Osteocyte (in vitro differentiated cells): ENCODE results near the gene PI4KB. TPM values are rescaled to one million over a fixed set of nuclear protein-coding genes. Genes with fewer than 3 reads are reported as not detected.
"Not testable (repeated sequence)": the region's sequence is repeated elsewhere in the genome, so short reads cannot be mapped to it uniquely, and the experiment has no call there.

Source experiments
- DNase-seq: peaks from one replicate; pipeline ENCODE4 v3.0.0; 2021; ENCODE audit warnings: mixed read lengths; ENCODE audit not compliant: unreplicated experiment; ENCODE audit errors: extremely low spot score
- H3K27ac Mint-ChIP-seq: one replicate; pipeline ENCODE4 v1.8.0; 2021; ENCODE audit warnings: mild to moderate bottlenecking, mixed read lengths; ENCODE audit not compliant: unreplicated experiment
- H3K27me3 Mint-ChIP-seq: one replicate; pipeline ENCODE4 v1.8.0; 2021; ENCODE audit warnings: mixed read lengths; ENCODE audit not compliant: unreplicated experiment
- H3K36me3 Mint-ChIP-seq: one replicate; pipeline ENCODE4 v1.8.0; 2021; ENCODE audit warnings: mixed read lengths; ENCODE audit not compliant: unreplicated experiment
- H3K4me1 Mint-ChIP-seq: one replicate; pipeline ENCODE4 v1.8.0; 2021; ENCODE audit warnings: mixed read lengths; ENCODE audit not compliant: unreplicated experiment
- H3K4me3 Mint-ChIP-seq: one replicate; pipeline ENCODE4 v1.8.0; 2021; ENCODE audit warnings: mild to moderate bottlenecking, moderate library complexity, mixed read lengths; ENCODE audit not compliant: unreplicated experiment
- H3K9me3 Mint-ChIP-seq: one replicate; pipeline ENCODE4 v1.8.0; 2021; ENCODE audit warnings: mixed read lengths; ENCODE audit not compliant: unreplicated experiment
- total RNA-seq: library from RNA; stranded (reverse); gene quantifications from 2 replicates; pipeline ENCODE4 v1.2.1, GENCODE V29; 2021
- TF ChIP-seq, protein P1 (sequence below): fragments of 200-600 bp; sonication (generic); IDR thresholded peaks from 2 replicates; pipeline ENCODE4 v1.5.0; 2021; ENCODE audit warnings: antibody characterized with exemption, mild to moderate bottlenecking, moderate library complexity

Gene PI4KB
- total RNA-seq, 1 donor from 2014 or later: 74.1 TPM

- no peak overlapping the region for H3K27ac Mint-ChIP-seq
- H3K4me1 Mint-ChIP-seq: no peaks in the 10 kb centered on the region
- TF ChIP-seq, protein P1, sequence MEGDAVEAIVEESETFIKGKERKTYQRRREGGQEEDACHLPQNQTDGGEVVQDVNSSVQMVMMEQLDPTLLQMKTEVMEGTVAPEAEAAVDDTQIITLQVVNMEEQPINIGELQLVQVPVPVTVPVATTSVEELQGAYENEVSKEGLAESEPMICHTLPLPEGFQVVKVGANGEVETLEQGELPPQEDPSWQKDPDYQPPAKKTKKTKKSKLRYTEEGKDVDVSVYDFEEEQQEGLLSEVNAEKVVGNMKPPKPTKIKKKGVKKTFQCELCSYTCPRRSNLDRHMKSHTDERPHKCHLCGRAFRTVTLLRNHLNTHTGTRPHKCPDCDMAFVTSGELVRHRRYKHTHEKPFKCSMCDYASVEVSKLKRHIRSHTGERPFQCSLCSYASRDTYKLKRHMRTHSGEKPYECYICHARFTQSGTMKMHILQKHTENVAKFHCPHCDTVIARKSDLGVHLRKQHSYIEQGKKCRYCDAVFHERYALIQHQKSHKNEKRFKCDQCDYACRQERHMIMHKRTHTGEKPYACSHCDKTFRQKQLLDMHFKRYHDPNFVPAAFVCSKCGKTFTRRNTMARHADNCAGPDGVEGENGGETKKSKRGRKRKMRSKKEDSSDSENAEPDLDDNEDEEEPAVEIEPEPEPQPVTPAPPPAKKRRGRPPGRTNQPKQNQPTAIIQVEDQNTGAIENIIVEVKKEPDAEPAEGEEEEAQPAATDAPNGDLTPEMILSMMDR: no peak
- H3K4me3 Mint-ChIP-seq: no peak overlapping the region
- no peak for DNase-seq
- no peaks in the 10 kb centered on the region for H3K36me3 Mint-ChIP-seq
- H3K9me3 Mint-ChIP-seq: no peaks in the 10 kb centered on the region
- H3K27me3 Mint-ChIP-seq: no peaks in the 10 kb centered on the region
Measured at GRCh38 chr1:151356696-151357095, 29.5 kb upstream of the PI4KB start.

- no peaks in the 10 kb centered on the region for H3K27me3 Mint-ChIP-seq
- no peak overlapping the region for H3K4me3 Mint-ChIP-seq
- no peaks in the 10 kb centered on the region for H3K36me3 Mint-ChIP-seq
- no peaks in the 10 kb centered on the region for H3K9me3 Mint-ChIP-seq
- H3K27ac Mint-ChIP-seq: no peak overlapping the region
- peaks cover 7% of the 10 kb centered on the region for H3K4me1 Mint-ChIP-seq
- TF ChIP-seq, protein P1: no peak
- no peak for DNase-seq
Measured at GRCh38 chr1:151352021-151352718, 25.0 kb upstream of the PI4KB start.

GRCh38 chr1:151350323-151350722 is 23.1 kb upstream of the PI4KB start:
- H3K9me3 Mint-ChIP-seq, H3K4me3 Mint-ChIP-seq, H3K36me3 Mint-ChIP-seq: not testable (repeated sequence)

DNA sequence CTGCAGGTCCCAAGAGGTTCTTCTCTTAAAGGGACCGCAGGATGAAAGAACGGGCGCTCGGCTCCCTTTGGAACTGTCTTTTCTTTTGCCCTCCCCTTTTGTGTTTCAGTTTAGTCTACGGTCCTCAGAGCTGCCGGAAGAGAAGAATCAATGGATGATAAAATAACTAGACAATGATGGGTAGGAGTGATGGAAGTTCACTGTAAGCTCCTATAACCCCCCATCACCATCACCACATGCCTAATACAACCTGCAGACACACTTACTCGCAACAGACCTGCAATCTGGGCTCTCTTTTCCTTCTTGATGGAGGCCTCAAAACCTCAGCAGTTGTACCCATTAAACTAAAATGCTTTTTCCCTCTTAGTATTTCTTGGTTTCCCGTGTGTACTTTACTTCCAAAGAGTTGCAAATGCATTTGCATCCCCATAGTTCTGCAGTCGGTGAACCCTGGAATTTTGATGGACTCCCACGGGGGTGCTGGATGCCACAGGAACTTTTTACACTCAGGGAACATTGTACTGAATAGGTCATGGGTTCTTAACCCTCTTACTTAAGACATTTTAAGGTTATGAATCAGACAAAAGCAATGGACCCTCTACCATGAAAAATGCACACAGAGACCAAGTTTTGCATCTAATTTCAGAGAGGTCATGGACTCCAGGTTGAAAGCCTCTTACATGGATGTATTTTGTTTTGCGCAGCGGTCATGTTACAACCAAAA is 20.5 kb upstream of the PI4KB start:
- peaks cover 4% of the 10 kb centered on the region for H3K36me3 Mint-ChIP-seq
- peak overlapping the region; percentile 95 for H3K4me3 Mint-ChIP-seq
- TF ChIP-seq, protein P1: no peak
- DNase-seq: no peak
- peak overlapping the region; percentile 97 for H3K27ac Mint-ChIP-seq
- no peaks in the 10 kb centered on the region for H3K27me3 Mint-ChIP-seq
- H3K4me1 Mint-ChIP-seq: peaks cover 17% of the 10 kb centered on the region
- H3K9me3 Mint-ChIP-seq: no peaks in the 10 kb centered on the region

More at GRCh38 chr1:151350323-151350722, 23.1 kb upstream of the PI4KB start:
- peaks cover 17% of the 10 kb centered on the region for H3K4me1 Mint-ChIP-seq
- not testable (repeated sequence) for H3K27ac Mint-ChIP-seq, DNase-seq, H3K27me3 Mint-ChIP-seq

GRCh38 chr1:151346769-151347522 is 19.7 kb upstream of the PI4KB start, which contains the start of gene RFX5:
TSS of gene RFX5 (minus strand) at chr1:151347252. CDS start at chr1:151346320, 932 bp downstream.
- Mint-ChIP-seq H3K27ac (peak within 1 kb of the TSS; percentile 97), H3K4me1 (peaks cover 17% of the 10 kb centered on the region), H3K27me3 (no peaks in the 10 kb centered on the region), H3K36me3 (peaks cover 6% of the 10 kb centered on the region), H3K4me3 (peak within 1 kb of the TSS; percentile 95), H3K9me3 (no peaks in the 10 kb centered on the region)
- TF ChIP-seq, protein P1: no peak
- DNase-seq: peak; percentile 97
